G401.6 (cell line): ENCODE results near the gene CGREF1.
"Not testable (repeated sequence)": the region's sequence is repeated elsewhere in the genome, so short reads cannot be mapped to it uniquely, and the experiment has no call there.

Experiments
- FAIRE-seq: peaks from 2 replicates; lab custom pipeline; 2012; peaks lifted over from hg19 to GRCh38; lab: Jason Lieb, UNC

Gene CGREF1

DNA sequence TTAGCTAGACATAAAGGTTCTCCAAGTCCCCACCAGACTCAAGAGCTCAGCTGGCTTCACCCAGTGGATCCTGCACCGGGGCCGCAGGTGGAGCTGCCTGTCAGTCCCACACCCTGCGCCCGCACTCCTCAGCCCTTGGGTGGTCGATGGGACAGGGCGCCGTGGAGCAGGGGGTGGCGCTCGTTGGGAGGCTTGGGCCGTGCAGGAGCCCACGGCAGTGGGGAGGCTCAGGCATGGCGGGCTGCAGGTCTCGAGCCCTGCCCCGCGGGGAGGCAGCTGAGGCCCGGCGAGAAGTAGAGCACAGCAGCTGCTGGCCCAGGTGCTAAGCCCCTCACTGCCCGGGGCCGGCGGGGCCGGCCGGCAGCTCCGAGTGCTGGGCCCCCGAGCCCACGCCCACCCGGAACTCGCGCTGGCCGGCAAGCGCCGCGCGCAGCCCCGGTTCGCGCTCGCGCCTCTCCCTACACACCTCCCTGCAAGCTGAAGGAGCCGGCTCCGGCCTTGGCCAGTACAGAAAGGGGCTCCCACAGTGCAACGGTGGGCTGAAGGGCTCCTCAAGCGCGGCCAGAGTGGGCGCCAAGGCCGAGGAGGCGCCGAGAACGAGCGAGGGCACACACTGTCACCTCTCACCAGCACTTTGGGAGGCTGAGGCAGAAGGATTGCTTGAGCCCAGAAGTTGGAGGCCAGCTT lies 7.4 kb downstream of the CGREF1 start:
- FAIRE-seq, result not testable (repeated sequence)

DNA sequence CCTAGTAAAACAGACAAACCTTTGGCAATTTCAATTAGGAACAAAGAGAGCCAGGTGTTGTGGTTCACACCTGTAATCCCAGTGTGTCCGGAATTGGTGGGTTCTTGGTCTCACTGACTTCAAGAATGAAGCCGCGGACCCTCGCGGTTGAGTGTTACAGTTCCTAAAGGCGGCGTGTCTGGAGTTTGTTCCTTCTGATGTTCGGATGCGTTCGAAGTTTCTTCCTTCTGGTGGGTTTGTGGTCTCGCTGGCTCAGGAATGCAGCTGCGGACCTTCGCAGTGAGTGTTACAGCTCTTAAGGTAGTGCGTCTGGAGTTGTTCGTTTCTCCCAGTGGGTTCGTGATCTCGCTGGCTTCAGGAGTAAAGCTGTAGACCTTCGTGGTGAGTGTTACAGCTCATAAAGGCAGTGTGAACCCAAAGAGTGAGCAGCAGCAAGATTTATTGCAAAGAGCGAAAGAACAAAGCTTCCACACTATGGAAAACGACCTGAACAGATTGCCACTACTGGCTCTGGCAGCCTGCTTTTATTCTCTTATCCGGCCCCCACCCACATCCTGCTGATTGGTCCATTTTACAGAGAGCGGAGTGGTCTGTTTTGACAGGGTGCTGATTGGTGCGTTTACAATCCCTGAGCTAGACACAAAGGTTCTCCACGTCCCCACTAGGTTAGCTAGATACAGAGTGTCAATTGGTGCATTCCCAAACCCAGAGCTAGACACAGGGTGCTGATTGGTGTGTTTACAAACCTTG lies 8.2 kb downstream of the CGREF1 start:
- not testable (repeated sequence) for FAIRE-seq

DNA sequence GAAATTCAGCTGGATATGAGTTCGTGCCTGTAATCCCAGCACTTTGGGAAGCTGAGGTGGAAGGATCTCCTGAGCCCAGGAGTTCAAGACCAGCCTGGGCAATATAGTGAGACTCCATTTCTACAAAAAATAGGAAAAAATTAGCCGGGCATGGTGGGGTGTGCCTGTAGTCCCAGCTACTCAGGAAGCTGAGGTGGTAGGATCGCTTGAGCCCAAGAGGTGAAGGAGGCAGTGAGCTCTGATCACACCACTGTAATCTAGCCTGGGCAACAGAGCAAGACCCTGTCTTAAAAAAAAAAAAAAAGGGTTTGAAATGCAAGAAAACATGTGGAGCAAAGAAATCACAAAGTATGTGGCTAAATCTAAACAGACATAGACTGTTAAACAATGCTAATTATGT lies 9.8 kb downstream of the CGREF1 start:
- no peak for FAIRE-seq

DNA sequence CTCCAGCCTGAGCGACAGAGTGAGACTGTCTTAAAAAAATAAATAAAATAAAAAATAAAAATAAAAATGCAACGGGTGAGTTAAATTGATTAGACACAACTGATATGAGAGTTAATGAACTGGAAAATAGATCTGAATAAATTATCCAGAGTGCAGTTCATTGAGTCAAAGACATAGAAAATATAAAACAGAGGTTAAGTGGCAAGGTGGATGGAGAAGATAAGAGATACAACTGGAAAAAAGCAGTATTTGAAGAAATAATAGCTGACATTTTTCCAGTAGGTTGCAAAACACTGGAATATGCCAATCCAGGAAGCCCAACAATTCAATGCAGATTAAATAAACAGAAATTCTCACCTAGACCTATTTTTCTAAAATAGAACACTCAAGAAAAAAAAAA lies 10.7 kb downstream of the CGREF1 start:
- FAIRE-seq, result no peak

DNA sequence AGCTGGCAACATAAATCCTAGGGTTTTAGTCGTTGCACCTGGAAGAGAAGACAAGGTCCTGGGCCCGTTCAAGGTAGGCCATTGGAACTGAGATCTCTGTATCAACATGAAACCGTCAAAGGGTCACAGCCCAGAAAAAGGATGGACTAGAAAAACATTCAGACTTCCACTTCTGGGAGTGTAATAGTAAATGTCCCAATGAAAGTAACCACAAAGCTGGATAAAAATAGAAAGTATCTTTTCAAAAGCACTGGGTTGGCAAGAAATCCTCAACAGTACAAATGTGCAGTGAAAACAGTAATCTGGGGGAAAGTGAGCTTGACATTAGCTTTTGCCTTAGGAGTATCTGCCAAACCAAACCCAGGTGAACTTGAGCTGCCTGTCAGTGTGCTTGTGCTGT lies 12.9 kb downstream of the CGREF1 start:
- no peak for FAIRE-seq

DNA sequence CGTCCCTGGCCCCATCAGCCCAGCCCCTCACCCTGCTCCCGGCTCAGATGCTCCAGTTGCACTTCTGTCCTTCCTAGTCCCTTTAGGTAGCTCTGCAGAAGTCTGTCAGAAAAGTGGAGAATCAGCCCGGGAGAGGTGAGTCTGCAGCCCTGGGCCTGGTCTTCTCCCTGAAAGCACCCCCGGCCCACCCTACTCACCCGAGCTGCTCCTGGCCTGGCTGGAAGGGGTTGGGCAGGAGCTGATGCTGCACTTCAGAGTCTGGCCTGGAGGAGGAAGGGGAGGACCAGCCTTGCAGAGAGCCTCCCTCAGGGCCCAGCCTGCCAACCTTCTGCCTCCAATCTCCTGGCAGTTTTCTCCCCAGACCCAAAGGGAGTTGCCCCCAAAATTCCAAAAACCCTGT lies 16.6 kb downstream of the CGREF1 start:
- FAIRE-seq, result no peak

DNA sequence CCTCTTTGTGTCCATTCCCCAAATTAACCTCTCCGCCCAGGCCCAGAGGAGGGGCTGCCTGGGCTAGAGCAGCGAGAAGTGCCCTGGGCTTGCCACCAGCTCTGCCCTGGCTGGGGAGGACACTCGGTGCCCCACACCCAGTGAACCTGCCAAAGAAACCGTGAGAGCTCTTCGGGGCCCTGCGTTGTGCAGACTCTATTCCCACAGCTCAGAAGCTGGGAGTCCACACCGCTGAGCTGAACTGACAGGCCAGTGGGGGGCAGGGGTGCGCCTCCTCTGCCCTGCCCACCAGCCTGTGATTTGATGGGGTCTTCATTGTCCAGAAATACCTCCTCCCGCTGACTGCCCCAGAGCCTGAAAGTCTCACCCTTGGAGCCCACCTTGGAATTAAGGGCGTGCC lies 18.9 kb downstream of the CGREF1 start:
- FAIRE-seq, result no peak

DNA sequence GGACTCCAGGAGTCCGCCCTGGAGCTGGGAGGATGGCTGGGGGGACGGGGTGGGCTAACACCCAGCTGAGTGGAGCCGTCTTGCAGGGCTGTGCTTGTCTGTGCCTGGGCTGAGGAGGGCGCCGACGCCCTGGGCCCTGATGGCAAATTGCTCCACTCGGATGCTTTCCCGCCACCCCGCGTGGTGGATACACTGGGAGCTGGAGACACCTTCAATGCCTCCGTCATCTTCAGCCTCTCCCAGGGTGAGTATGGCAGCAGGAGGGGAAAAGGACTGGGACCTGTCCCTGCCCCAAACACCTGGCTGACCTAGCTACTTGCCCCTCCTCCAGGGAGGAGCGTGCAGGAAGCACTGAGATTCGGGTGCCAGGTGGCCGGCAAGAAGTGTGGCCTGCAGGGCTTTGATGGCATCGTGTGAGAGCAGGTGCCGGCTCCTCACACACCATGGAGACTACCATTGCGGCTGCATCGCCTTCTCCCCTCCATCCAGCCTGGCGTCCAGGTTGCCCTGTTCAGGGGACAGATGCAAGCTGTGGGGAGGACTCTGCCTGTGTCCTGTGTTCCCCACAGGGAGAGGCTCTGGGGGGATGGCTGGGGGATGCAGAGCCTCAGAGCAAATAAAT lies 19.5 kb downstream of the CGREF1 start:
- no peak for FAIRE-seq

DNA sequence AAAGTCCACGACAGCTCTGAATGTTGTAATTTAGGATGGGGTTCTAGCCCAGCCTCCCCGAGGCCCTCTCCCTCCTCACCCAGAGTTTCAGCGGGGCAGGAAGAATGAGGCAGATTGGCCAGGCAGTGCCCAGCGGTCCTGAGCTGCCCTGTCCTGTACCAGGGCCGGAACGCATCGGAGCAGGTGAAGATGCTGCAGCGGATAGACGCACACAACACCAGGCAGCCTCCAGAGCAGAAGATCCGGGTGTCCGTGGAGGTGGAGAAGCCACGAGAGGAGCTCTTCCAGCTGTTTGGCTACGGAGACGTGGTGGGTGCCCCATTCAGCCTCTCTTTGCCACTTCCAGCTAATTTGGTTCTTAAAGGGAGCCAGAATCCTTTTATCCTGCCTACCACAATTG lies 21.6 kb downstream of the CGREF1 start:
- no peak for FAIRE-seq

DNA sequence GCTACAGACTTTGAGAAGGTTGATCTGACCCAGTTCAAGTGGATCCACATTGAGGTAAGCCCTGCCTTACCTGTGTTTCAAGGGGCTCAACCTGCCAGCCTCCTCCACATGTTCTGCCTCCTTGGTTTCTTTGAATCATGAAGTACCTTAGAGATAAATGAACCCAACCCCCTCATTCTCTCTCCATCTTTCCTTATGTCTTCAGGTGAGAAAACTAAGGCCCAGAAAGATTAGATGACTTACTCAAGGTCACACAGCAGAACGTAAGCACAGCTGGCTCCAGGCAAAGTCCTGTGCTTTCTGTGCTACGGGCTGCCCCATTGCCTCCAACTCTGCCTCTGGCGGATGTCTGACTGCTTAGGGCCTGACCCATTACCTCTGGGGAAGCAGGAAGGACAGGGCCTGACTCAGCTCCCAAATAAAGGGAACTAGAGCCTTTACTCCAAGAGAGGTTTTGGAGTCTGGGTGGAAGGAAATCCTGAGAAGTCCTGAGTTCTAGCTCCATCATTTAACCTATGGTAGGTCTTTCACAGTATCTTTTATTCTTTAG lies 22.1 kb downstream of the CGREF1 start:
- no peak for FAIRE-seq

GRCh38 chr2:27095745-27096651 lies 22.9 kb downstream of the CGREF1 start:
- no peak for FAIRE-seq

DNA sequence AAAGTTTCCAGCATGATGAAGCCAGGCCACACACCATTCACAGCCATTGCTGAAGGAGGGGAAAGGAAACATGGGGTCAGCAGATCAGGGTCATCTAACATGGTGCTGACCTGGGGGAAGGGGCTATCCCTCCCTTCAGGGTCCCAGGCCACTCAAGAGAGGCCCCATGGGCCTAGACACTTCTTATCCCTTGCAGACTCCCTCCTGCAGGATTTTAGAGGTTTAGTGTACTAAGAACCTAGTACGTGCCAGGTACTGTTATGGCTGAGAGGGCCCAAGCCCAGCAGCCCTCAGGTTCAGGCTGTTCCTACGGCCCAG lies 23.5 kb downstream of the CGREF1 start:
- FAIRE-seq, result no peak

DNA sequence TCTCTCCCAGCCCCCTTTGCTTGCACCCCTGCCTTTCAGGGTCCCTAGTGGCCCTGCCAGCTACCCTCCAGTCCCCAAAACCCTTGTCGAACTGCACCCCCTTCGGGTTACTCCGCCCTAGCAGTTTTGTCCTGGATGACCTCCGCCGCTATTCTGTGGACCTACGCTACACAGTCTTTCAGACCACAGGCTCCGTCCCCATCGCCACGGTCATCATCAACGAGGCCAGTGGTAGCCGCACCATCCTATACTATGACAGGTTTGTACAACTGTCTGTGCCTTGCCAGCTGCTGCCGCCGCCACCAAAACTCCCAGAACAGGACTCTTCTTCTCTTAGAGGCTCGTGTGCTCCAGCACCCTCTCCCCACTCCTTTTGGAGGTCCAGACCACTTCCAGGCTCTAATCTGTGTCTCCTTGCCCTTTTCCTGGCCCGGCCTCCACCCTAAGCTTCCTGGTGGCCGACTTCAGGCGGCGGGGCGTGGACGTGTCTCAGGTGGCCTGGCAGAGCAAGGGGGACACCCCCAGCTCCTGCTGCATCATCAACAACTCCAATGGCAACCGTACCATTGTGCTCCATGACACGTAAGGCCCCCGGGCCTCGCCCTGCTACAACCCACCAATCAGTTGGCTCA lies 24.5 kb downstream of the CGREF1 start:
- no peak for FAIRE-seq

- no peak for FAIRE-seq
Measured at GRCh38 chr2:27093430-27094352, 25.2 kb downstream of the CGREF1 start.

- FAIRE-seq, result no peak
Measured at GRCh38 chr2:27092696-27093429, 26.1 kb downstream of the CGREF1 start.

DNA sequence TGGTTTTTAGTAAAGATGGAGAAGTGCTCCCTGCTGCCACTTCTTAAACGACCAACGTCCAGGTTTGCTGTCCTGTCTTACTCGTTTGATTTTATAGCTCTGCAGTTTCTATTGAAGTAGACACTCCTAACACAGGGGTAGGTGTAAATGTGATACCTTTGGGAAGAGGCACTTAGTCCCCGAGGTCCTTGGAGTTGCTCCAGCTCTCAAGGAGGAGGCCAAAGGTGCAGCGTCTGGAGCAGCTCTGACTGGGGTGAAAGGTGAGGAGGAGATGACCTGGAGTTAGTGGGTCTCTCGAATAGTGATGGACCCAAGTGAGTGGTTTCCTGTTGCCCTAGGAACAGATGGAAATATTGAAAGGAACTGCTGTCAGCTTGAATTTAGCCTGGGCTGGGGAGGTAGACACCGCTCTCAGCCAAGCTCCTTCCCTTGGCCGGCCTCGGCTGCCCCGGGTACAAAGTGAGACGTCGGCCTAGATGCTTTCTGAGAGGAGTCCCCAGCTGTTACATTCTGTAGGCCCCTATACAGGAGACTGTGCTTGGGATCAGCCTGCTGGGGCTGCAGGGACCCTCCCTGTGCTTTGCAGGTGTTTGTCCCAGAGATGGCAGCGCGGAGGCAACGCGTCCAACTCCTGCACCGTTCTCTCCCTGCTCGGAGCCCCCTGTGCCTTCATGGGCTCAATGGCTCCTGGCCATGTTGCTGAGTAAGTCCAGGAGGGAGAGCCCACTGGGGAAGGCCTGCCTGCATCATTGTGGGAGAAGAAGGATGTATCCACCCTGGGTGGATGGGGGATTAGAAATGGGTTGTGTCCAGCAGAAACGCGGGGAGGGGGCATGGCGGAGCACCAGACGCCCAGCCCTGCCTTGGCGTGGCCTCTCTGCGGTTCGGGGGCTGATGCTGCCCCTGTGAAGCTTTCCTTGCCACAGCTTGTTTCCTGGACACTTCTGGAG lies 26.9 kb downstream of the CGREF1 start:
- no peak for FAIRE-seq

DNA sequence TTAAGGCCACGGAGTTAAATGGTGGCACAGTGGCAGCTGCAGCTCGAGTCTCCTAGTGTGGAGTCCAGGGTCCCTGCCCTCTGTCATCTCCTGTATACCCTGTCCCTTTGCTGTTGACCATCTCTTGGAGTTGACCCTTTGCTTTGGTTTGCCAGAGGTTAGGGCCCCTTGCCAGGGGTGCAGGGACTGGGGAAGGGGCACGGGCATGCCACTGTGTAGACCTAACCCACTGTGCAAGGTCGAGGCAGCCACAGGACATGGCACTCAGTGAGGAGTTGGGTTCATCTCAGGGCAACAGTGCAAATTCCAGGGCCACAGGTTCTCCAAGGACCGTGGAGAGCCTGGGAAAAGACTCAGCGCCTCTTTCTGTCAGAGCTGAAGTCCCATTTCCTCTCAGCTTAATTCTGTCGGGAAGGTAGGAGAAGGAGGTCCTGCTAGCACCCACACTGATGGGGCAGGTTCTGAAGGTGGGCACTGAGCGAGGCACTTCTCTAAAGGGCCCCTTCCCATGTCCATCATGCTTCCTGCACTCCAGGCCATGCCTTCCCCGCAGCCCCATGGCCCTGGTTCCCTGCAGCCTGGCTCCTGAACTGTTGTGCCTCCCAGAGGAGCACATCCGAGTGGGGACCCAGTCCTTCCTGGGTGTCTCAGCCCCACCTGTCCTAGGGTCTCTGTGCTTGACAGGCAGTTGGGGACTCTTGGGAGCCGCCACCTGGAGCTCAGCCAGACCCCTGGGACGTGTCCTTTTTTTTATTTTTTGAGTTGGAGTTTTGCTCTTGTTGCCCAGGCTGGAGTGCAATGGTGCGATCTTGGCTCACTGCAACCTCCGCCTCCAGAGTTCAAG lies 29.6 kb downstream of the CGREF1 start:
- FAIRE-seq, result no peak

GRCh38 chr2:27088634-27089033 lies 30.3 kb downstream of the CGREF1 start:
- FAIRE-seq, result no peak
